Activated CD4-positive, CD25-positive, alpha-beta regulatory T cell treated with anti-CD3 and anti-CD28 coated beads, Interleukin-2, amount 50 U/mL, for 24 hours (primary cell): ENCODE data around the gene EBPL.
A peak's percentile ranks its signal among the peaks of the same experiment; 100 is the strongest.

ENCODE experiments used
- ATAC-seq, 2 donors: fragments of 150-1000 bp; cut with Tn5 transposase; one replicate each; pipeline ENCODE4 v1.10.0; 2021; ENCODE audit warnings: mild to moderate bottlenecking in 1 of 2, moderate library complexity in 1 of 2

EBPL gene

DNA sequence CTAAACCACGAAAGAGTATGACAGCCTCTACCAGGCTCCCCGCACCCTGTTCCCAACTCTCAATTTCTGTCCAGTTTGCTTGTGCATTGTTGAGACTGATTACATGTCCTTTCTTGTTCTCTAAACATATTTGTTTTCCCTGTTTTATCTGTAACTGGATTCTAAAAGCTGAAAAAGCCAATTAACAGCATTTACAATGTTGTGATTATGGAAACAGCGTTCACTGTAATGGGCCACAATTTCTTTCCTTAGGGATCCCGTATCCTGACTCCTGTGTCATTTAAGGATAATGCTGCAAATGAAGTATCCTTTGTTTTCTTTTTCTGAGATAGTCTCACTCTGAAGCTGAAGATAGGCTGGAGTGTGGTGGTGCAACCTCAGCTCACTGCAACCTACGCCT, 20.5 kb downstream of the EBPL start:
- no peak for ATAC-seq

- peak; percentile 55 to 63 for ATAC-seq
Observed at GRCh38 chr13:49669735-49670309, 21.5 kb downstream of the EBPL start.

- no peak for ATAC-seq
Observed at GRCh38 chr13:49667773-49668172, 23.5 kb downstream of the EBPL start.

GRCh38 chr13:49664606-49665005, 26.7 kb downstream of the EBPL start:
- no peak for ATAC-seq

GRCh38 chr13:49657241-49657641, 34.0 kb downstream of the EBPL start:
- ATAC-seq = no peak

DNA sequence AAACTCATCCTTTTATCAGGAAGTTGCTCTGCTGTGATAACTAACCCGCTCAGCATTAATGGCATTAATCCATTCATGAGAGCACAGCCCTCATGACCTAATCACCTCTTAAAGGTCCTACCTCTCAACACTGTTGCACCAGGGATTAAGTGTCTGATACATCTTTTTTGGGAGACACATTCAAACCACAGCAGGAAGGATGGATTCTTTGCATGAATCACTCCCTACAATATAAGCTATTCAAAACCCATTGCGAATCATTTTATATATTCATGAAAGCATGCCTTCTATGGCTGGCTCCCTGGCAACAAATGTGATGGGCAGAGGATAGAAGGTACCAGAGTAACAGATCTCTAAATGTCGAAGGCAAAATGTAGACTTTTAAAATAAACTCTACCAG, 35.4 kb downstream of the EBPL start:
- ATAC-seq = no peak

- ATAC-seq = no peak
Observed at GRCh38 chr13:49654011-49654410, 37.3 kb downstream of the EBPL start.

DNA sequence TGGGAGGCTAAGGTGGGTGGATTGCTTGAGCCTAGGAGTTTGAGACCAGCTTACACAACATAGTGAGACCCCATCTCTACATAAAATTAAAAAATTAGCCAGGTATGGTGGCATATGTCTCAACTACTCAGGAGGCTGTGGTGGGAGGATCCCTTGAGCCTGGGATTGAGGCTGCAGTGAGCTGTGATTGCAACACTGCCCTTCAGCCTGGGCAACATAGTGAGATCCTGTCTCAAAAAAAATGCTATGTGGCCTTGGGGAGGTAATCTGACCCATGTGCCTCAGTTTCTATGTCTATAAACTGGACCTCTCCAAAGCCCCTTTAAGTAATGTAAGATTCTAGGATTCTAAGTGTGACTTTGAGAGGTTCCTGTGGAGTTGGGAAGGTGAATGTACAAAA, 37.8 kb downstream of the EBPL start:
- no peak for ATAC-seq

GRCh38 chr13:49652355-49653305, 38.7 kb downstream of the EBPL start:
- ATAC-seq = peak in 1 of 2 donors; percentile 17

DNA sequence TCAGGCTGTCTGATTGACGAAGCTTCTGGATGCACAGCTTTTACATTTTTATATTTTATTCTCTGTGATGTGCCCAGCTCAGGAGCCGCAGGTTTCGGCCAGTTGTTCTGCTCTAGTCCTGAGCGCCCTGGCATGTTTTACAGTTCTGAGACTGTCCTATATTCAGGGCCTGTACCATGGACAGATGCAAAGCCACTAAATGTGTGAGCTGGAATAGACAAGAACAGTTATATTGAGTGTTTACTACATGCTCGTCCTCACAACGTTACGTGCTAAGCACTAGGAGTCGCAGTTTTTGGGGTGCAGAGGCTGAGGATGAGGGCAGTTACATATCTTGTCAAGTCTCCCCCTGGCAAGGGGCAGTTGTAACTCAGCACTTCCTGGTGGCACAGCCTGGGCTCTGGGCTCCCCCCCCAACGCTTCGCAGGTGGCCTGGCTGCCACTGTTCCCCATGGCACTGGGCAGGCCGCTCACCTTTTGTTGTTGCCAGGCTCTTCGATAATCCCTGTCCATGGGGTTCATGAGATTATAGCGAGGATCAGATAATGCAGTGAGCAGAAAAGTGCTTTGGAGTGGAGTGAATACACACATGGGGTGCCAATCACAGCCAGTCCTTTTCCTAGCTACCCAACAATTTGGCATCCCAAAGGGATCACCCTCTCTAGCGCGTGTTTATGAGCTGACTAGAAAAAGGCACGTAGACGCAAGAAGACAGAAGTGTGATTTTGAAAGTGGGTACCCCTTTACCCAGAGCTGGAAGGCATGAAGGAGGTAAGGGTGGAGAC, 39.5 kb downstream of the EBPL start:
- no peak for ATAC-seq

DNA sequence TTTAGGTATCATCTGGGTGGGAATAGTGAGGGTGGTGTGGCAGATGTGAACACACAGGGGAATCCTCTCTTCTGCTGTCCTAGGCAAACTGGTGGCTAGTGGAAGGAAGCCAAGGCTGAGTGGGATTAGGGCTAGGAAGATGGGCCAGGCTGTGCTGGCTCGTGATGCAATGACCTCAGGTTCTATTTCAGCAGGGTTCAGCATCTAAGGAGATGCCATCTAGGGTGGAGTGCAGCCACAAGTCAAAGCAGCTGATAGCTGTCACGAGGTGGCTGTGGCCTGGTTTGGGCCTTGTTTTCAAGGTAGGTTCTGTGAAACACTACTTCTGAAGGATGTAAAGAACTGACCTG, 41.3 kb downstream of the EBPL start:
- ATAC-seq = no peak

- ATAC-seq = no peak
Observed at GRCh38 chr13:49649244-49649962, 41.9 kb downstream of the EBPL start.

- no peak for ATAC-seq
Observed at GRCh38 chr13:49646688-49647087, 44.6 kb downstream of the EBPL start.

DNA sequence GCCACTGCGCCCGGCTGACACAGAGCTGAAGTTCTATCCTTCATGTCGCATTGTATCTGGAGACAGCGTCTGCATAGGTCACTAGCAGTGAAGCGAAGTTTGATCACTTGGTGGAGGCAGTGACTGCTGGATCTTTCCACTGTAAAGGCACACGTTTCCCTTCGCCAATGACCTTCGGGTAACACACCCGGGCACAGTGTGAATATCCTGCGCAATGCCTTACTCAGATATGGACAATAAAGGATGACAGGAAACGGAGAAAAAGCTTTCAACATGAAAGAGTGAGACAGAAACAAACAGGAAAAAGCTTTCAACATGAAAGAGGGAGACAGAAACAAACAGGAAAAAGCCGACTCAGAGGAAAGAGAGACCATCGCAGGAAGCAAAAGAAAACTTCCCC, 45.8 kb downstream of the EBPL start:
- no peak for ATAC-seq

DNA sequence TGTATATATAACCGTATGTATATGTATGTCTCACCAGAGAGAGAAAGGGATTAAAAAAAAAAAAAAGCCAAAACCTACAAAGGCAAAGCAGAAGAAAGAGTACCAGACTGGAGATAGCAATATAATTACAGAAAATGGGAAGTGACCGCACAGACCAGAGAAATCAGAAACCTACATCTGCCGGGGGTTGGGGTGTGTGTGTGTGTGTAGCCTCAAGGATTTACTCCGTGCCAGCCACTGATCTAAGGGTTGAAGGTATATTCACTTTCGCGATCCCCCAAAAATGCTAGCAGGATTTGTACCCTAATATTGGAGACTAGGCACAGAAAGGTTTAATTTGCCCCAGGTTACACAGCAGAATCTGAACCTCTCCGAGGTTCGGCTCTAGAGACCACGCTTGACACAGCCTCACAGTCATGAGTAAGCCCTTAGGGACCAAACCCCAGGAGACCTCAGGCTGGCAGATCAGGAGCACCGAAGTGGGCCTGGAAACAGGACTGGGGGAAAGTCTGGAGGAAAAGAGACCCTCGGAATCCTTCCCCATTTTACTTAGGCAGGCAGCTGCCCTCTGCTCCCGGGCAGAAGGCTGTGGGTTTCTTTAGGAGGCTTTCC, 48.1 kb downstream of the EBPL start:
- peak in 1 of 2 donors; percentile 36 for ATAC-seq

GRCh38 chr13:49641801-49642291, 49.4 kb downstream of the EBPL start:
- ATAC-seq = no peak

DNA sequence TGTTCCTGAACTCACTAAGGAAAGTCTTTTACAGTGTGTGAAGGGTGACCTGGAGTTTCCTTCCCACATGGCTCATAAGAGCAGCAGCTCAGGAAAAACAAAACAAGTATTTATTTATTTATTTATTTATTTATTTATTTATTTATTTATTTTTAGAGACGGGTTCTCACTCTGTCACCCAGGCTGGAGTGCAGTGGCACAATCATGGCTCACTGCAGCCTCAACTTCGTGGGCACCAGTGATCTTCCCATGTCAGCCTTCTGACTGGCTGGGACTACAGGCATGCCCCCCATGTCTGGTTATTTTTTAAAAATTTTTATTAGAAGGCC, 52.6 kb downstream of the EBPL start:
- no peak for ATAC-seq

- no peak for ATAC-seq
Observed at GRCh38 chr13:49638030-49638743, 53.1 kb downstream of the EBPL start.

DNA sequence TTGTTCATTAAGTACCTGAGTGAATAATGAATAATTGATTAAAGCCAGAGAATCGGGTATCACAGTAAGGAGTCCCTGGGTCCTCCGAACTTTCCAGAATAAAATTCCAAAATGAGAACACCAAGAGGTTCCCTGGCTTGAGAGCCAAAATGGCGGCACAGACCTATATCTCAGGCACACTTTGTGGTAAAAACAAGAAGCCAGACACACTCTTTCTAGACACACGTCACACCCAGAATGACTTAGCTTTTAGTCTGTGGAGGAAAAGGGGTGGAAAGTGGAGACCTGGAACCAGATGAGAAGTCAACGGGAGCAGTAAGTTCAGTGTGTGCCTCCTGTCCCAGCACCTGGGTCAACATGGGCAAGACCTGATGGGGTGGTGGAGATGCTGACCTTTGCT, 54.6 kb downstream of the EBPL start:
- ATAC-seq = no peak

GRCh38 chr13:49635599-49636433, 55.5 kb downstream of the EBPL start:
- peak; percentile 60 to 82 for ATAC-seq

GRCh38 chr13:49633710-49634109, 57.6 kb downstream of the EBPL start:
- no peak for ATAC-seq
